WTC11 (cell line): ENCODE measurements around the gene MB. TPM values are rescaled to one million over a fixed set of nuclear protein-coding genes. Genes with fewer than 3 reads are reported as not detected.

Experiments
- ATAC-seq: fragments of 200-7000 bp; cut with Tn5 transposase; 2 replicates; pipeline ENCODE4 v1.10.0; 2021; ENCODE audit warnings: mild to moderate bottlenecking, moderate library complexity
- CTCF ChIA-PET: fragments of 300-600 bp; sonication (Branson Sonifier 250); formaldehyde crosslinking; loops from one replicate; lab custom pipeline; 2021; ENCODE audit warnings: antibody characterized with exemption; lab: Charles Lee
- POLR2A ChIA-PET: fragments of 350-600 bp; sonication (Branson Sonifier 250); formaldehyde crosslinking; loops from one replicate; lab custom pipeline; 2021; ENCODE audit warnings: antibody characterized with exemption; lab: Charles Lee
- DNase-seq: peaks from one replicate; pipeline ENCODE4 v3.0.0; 2021; ENCODE audit warnings: low spot score
- H3K27ac Mint-ChIP-seq: 2 replicates; pipeline ENCODE4 v1.8.0; 2021; ENCODE audit warnings: mixed read lengths
- H3K27me3 Mint-ChIP-seq: 2 replicates; pipeline ENCODE4 v1.8.0; 2021; ENCODE audit warnings: low read depth, mild to moderate bottlenecking, moderate library complexity, mixed read lengths
- H3K36me3 Mint-ChIP-seq: 2 replicates; pipeline ENCODE4 v1.8.0; 2021; ENCODE audit warnings: mixed read lengths
- H3K4me1 Mint-ChIP-seq: 2 replicates; pipeline ENCODE4 v1.8.0; 2022; ENCODE audit warnings: mixed read lengths
- H3K4me3 Mint-ChIP-seq: 2 replicates; pipeline ENCODE4 v1.8.0; 2021; ENCODE audit warnings: mild to moderate bottlenecking, moderate library complexity, mixed read lengths
- H3K9me3 Mint-ChIP-seq: 2 replicates; pipeline ENCODE4 v1.8.0; 2021; ENCODE audit warnings: mixed read lengths
- ATF6 ChIP-seq: sonication (generic); formaldehyde crosslinking; IDR thresholded peaks from 2 replicates; pipeline ENCODE4 v1.8.1; 2023; ENCODE audit warnings: mild to moderate bottlenecking, missing genetic modification reagents
- CREM ChIP-seq: sonication (generic); formaldehyde crosslinking; IDR thresholded peaks from 2 replicates; pipeline ENCODE4 v1.8.1; 2022; ENCODE audit warnings: mild to moderate bottlenecking, missing genetic modification reagents, moderate library complexity
- FOXJ3 ChIP-seq: sonication (generic); formaldehyde crosslinking; IDR thresholded peaks from 2 replicates; pipeline ENCODE4 v1.9.0; 2021; ENCODE audit warnings: missing genetic modification reagents, mild to moderate bottlenecking, borderline replicate concordance
- IRF2 ChIP-seq: sonication (generic); formaldehyde crosslinking; IDR thresholded peaks from 2 replicates; pipeline ENCODE4 v1.8.0; 2022; ENCODE audit warnings: low read depth, missing genetic modification reagents, borderline replicate concordance
- MYBL2 ChIP-seq: sonication (generic); formaldehyde crosslinking; IDR thresholded peaks from 2 replicates; pipeline ENCODE4 v1.8.1; 2023; ENCODE audit warnings: mild to moderate bottlenecking, moderate library complexity, missing genetic modification reagents
- NFATC4 ChIP-seq: fragments of 250-450 bp; sonication (Bioruptor Pico); IDR thresholded peaks from 2 replicates; pipeline ENCODE4 v1.9.0; 2021; ENCODE audit warnings: mild to moderate bottlenecking
- NR2C2 ChIP-seq: sonication (generic); formaldehyde crosslinking; IDR thresholded peaks from 2 replicates; pipeline ENCODE4 v1.8.0; 2022; ENCODE audit warnings: mild to moderate bottlenecking, missing genetic modification reagents
- NR3C1 ChIP-seq: sonication (generic); formaldehyde crosslinking; conservative IDR thresholded peaks from 2 replicates; pipeline ENCODE4 v1.8.1; 2023; ENCODE audit warnings: low read depth, mild to moderate bottlenecking, missing genetic modification reagents
- TCF7 ChIP-seq: sonication (generic); formaldehyde crosslinking; IDR thresholded peaks from 2 replicates; pipeline ENCODE4 v1.8.0; 2022; ENCODE audit warnings: mild to moderate bottlenecking, low read depth, missing genetic modification reagents, moderate library complexity
- ZNF232 ChIP-seq: sonication (generic); formaldehyde crosslinking; IDR thresholded peaks from 2 replicates; pipeline ENCODE4 v1.8.0; 2022; ENCODE audit warnings: mild to moderate bottlenecking, missing genetic modification reagents
- ZNF317 ChIP-seq: sonication (generic); formaldehyde crosslinking; IDR thresholded peaks from 2 replicates; pipeline ENCODE4 v1.8.1; 2023; ENCODE audit warnings: low read depth, mild to moderate bottlenecking, moderate library complexity, missing genetic modification reagents, borderline replicate concordance
- ZNF532 ChIP-seq: fragments of 250-450 bp; sonication (Bioruptor Pico); IDR thresholded peaks from 2 replicates; pipeline ENCODE4 v1.9.0; 2021; ENCODE audit warnings: mild to moderate bottlenecking, borderline replicate concordance
- total RNA-seq: library from RNA; stranded (reverse); gene quantifications from 3 replicates; pipeline ENCODE4 v1.2.3, GENCODE V29; 2021
- TF ChIP-seq, protein P1 (sequence below): fragments of 250-450 bp; sonication (Bioruptor Pico); IDR thresholded peaks from 2 replicates; pipeline ENCODE4 v1.9.0; 2021; ENCODE audit warnings: mild to moderate bottlenecking
- TF ChIP-seq, protein P2 (sequence below): sonication (generic); formaldehyde crosslinking; conservative IDR thresholded peaks from 2 replicates; pipeline ENCODE4 v1.8.1; 2023; ENCODE audit warnings: mild to moderate bottlenecking, low read depth, missing genetic modification reagents, moderate library complexity
- TF ChIP-seq, protein P3 (sequence below): sonication (generic); formaldehyde crosslinking; IDR thresholded peaks from 2 replicates; pipeline ENCODE4 v1.8.1; 2022; ENCODE audit warnings: low read depth, mild to moderate bottlenecking, moderate library complexity, missing genetic modification reagents, borderline replicate concordance
- TF ChIP-seq, protein P4 (sequence below): fragments of 250-450 bp; sonication (Bioruptor Pico); IDR thresholded peaks from 2 replicates; pipeline ENCODE4 v2.1.2; 2022; ENCODE audit warnings: mild to moderate bottlenecking, moderate library complexity
- TF ChIP-seq, protein P5 (sequence below): sonication (generic); formaldehyde crosslinking; IDR thresholded peaks from 2 replicates; pipeline ENCODE4 v1.8.1; 2023; ENCODE audit warnings: mild to moderate bottlenecking, missing genetic modification reagents, borderline replicate concordance
- TF ChIP-seq, protein P6 (sequence below): sonication (generic); formaldehyde crosslinking; IDR thresholded peaks from 2 replicates; pipeline ENCODE4 v1.8.1; 2022; ENCODE audit warnings: mild to moderate bottlenecking, moderate library complexity, missing genetic modification reagents

The MB gene
- total RNA-seq, 1 experiment from 2014 or later = 0.50 TPM

DNA sequence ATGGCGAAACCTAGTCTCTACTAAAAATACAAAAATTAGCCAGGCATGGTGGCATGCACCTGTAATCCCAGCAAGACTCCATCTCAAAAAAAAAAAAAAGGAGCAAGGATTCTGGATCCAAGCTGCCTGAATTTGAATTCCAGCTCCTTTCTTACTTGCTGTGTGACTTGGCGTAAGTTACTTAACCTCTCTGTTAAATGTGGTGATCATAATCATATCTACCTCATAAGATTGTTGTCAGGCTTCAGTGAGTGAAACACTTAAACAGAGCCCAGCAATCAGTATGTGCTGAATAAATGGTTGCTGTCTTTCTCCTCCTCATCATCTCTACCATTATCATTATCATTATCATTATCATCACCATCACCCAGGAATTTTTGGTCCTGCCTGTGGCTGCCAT, 2.7 kb downstream of the MB start:
- ChIA-PET POLR2A (no interaction called here), CTCF (interaction anchor here (0.8 kb wide), 1 partner anchor 41 kb away, joined by 3 read pairs; no protein-coding TSS in a partner anchor)
- Mint-ChIP-seq H3K27me3 (peaks cover 4% of the 10 kb centered on the region; the same call in 1 of the 2 replicates), H3K4me3 (no peak overlapping the region), H3K36me3 (no peaks in the 10 kb centered on the region), H3K27ac (no peak overlapping the region), H3K9me3 (no peaks in the 10 kb centered on the region), H3K4me1 (no peaks in the 10 kb centered on the region)
- ATAC-seq (no peak), DNase-seq (no peak)
- TF ChIP-seq FOXJ3 (CRISPR knock-in tag) (no peak), ATF6 (CRISPR knock-in tag) (no peak), NR2C2 (CRISPR knock-in tag) (no peak), ZNF532 (CRISPR knock-in tag) (no peak), ZNF232 (CRISPR knock-in tag) (no peak), NFATC4 (CRISPR knock-in tag) (no peak), TCF7 (CRISPR knock-in tag) (no peak), IRF2 (CRISPR knock-in tag) (no peak), ZNF317 (CRISPR knock-in tag) (no peak), MYBL2 (CRISPR knock-in tag) (no peak), CREM (CRISPR knock-in tag) (no peak), NR3C1 (CRISPR knock-in tag) (no peak)
- TF ChIP-seq, protein P1, sequence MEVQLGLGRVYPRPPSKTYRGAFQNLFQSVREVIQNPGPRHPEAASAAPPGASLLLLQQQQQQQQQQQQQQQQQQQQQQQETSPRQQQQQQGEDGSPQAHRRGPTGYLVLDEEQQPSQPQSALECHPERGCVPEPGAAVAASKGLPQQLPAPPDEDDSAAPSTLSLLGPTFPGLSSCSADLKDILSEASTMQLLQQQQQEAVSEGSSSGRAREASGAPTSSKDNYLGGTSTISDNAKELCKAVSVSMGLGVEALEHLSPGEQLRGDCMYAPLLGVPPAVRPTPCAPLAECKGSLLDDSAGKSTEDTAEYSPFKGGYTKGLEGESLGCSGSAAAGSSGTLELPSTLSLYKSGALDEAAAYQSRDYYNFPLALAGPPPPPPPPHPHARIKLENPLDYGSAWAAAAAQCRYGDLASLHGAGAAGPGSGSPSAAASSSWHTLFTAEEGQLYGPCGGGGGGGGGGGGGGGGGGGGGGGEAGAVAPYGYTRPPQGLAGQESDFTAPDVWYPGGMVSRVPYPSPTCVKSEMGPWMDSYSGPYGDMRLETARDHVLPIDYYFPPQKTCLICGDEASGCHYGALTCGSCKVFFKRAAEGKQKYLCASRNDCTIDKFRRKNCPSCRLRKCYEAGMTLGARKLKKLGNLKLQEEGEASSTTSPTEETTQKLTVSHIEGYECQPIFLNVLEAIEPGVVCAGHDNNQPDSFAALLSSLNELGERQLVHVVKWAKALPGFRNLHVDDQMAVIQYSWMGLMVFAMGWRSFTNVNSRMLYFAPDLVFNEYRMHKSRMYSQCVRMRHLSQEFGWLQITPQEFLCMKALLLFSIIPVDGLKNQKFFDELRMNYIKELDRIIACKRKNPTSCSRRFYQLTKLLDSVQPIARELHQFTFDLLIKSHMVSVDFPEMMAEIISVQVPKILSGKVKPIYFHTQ = no peak
- TF ChIP-seq, protein P2, sequence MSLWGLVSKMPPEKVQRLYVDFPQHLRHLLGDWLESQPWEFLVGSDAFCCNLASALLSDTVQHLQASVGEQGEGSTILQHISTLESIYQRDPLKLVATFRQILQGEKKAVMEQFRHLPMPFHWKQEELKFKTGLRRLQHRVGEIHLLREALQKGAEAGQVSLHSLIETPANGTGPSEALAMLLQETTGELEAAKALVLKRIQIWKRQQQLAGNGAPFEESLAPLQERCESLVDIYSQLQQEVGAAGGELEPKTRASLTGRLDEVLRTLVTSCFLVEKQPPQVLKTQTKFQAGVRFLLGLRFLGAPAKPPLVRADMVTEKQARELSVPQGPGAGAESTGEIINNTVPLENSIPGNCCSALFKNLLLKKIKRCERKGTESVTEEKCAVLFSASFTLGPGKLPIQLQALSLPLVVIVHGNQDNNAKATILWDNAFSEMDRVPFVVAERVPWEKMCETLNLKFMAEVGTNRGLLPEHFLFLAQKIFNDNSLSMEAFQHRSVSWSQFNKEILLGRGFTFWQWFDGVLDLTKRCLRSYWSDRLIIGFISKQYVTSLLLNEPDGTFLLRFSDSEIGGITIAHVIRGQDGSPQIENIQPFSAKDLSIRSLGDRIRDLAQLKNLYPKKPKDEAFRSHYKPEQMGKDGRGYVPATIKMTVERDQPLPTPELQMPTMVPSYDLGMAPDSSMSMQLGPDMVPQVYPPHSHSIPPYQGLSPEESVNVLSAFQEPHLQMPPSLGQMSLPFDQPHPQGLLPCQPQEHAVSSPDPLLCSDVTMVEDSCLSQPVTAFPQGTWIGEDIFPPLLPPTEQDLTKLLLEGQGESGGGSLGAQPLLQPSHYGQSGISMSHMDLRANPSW (CRISPR knock-in tag) = no peak
- TF ChIP-seq, protein P3, sequence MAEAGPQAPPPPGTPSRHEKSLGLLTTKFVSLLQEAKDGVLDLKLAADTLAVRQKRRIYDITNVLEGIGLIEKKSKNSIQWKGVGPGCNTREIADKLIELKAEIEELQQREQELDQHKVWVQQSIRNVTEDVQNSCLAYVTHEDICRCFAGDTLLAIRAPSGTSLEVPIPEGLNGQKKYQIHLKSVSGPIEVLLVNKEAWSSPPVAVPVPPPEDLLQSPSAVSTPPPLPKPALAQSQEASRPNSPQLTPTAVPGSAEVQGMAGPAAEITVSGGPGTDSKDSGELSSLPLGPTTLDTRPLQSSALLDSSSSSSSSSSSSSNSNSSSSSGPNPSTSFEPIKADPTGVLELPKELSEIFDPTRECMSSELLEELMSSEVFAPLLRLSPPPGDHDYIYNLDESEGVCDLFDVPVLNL (CRISPR knock-in tag) = no peak
- TF ChIP-seq, protein P4, sequence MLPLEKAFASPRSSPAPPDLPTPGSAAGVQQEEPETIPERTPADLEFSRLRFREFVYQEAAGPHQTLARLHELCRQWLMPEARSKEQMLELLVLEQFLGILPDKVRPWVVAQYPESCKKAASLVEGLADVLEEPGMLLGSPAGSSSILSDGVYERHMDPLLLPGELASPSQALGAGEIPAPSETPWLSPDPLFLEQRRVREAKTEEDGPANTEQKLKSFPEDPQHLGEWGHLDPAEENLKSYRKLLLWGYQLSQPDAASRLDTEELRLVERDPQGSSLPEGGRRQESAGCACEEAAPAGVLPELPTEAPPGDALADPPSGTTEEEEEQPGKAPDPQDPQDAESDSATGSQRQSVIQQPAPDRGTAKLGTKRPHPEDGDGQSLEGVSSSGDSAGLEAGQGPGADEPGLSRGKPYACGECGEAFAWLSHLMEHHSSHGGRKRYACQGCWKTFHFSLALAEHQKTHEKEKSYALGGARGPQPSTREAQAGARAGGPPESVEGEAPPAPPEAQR = no peak
- TF ChIP-seq, protein P5, sequence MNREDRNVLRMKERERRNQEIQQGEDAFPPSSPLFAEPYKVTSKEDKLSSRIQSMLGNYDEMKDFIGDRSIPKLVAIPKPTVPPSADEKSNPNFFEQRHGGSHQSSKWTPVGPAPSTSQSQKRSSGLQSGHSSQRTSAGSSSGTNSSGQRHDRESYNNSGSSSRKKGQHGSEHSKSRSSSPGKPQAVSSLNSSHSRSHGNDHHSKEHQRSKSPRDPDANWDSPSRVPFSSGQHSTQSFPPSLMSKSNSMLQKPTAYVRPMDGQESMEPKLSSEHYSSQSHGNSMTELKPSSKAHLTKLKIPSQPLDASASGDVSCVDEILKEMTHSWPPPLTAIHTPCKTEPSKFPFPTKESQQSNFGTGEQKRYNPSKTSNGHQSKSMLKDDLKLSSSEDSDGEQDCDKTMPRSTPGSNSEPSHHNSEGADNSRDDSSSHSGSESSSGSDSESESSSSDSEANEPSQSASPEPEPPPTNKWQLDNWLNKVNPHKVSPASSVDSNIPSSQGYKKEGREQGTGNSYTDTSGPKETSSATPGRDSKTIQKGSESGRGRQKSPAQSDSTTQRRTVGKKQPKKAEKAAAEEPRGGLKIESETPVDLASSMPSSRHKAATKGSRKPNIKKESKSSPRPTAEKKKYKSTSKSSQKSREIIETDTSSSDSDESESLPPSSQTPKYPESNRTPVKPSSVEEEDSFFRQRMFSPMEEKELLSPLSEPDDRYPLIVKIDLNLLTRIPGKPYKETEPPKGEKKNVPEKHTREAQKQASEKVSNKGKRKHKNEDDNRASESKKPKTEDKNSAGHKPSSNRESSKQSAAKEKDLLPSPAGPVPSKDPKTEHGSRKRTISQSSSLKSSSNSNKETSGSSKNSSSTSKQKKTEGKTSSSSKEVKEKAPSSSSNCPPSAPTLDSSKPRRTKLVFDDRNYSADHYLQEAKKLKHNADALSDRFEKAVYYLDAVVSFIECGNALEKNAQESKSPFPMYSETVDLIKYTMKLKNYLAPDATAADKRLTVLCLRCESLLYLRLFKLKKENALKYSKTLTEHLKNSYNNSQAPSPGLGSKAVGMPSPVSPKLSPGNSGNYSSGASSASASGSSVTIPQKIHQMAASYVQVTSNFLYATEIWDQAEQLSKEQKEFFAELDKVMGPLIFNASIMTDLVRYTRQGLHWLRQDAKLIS (CRISPR knock-in tag) = no peak
- TF ChIP-seq, protein P6, sequence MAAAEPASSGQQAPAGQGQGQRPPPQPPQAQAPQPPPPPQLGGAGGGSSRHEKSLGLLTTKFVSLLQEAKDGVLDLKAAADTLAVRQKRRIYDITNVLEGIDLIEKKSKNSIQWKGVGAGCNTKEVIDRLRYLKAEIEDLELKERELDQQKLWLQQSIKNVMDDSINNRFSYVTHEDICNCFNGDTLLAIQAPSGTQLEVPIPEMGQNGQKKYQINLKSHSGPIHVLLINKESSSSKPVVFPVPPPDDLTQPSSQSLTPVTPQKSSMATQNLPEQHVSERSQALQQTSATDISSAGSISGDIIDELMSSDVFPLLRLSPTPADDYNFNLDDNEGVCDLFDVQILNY (CRISPR knock-in tag) = no peak
